ENCODE data around the gene ADAMTS13. TPM values are rescaled to one million over a fixed set of nuclear protein-coding genes. Genes with fewer than 3 reads are reported as not detected.
A peak's percentile ranks its signal among the peaks of the same experiment; 100 is the strongest.

The ADAMTS13 gene
- total RNA-seq, 1 experiment from 2014 or later = 12.0 TPM

DNA sequence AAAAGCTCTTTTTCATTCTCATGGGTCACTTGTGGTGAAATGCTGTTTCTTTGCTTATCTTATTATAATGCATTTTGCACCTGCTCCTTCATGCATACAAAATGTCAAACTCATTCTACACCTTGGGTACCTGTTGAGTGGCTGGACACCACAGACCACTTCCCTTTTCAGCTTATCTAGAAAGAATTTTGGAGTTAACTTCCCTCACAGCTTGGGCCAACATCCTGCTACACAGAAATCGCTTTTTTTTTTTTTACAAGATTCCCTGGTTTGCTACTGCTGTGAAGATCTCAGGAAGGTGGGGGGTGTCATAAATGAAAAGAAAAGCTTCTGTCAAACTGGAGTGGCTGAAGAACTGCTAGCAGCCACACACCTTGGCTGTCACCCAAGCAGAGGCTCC lies 7.0 kb upstream of the ADAMTS13 start (continued):
- TF ChIP-seq ZNF532 (CRISPR knock-in tag; IDR thresholded peaks at IDR 0.05; ENCODE audit: borderline replicate concordance) (no peak), TEAD4 (CRISPR knock-in tag; IDR thresholded peaks at IDR 0.05) (no peak)

DNA sequence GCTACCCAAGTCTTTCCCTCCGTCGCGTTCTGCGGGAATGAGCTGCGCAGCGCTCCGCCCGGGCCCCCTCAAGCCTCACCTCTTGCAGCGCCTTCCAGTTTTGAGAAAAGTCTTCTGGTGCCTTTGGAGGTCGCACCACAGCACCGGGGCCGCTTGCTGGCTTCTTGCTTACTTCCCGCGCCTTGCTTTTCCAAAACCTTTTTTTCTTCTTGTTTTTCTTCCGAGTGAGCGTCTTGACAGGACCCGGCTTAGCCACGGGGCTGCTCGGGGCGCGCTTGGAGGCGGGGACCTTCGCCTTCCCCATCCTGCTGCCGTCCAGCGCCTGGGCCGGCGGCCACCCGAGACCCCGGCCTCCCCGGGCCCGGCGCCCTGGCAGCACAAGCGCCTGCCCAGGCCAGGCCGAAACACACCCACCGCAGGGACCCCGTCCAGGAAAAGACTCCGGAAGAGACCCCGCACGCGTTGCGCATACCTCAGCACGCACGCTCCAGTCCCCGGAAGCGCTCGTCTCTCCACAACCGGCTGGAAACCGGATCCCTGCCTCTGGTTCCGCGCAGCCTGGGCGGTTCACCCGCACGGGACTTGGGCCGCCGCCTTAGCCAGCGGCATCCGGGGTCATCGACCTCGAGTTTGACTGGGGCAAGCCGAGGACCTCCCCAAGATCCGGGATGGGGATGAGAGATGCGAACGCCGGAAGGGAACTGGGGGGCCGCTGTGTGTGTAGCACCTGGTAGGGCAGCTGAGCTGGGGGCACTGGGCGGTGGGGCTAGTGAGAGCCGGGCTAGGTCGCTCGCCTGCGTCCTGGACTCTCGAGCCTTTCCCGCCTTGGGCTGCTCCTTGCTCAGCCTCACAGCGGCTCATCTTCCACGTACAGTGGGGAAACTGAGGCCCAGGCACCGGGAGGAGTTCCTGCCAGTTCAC lies 4.4 kb upstream of the ADAMTS13 start, which contains the start of gene REXO4:
Gene REXO4 (minus strand): TSS at position 470 of the 921 bp plus-strand sequence. CDS start 166 bp downstream, at position 304.
- ChIA-PET POLR2A (interaction anchor here (0.6 to 1.3 kb wide), 4 partner anchors 11 to 69 kb away, joined by 3 read pairs; no protein-coding TSS in a partner anchor), CTCF (interaction anchor here (1.0 to 1.4 kb wide), 2 partner anchors 21 to 43 kb away, joined by 3 to 4 read pairs; partner anchors contain the start of gene CACFD1)
- no peaks in the 10 kb centered on the region for H3K27me3 Mint-ChIP-seq (ENCODE audit: low read depth)
- peaks cover 22% of the 10 kb centered on the region for H3K36me3 Mint-ChIP-seq
- DNase-seq (ENCODE audit: low spot score) = peak; percentile 92
- peaks cover 39% of the 10 kb centered on the region for H3K4me1 Mint-ChIP-seq
- peak within 1 kb of the TSS; percentile 99 for H3K27ac Mint-ChIP-seq
- peak; percentile 92 for ATAC-seq
- peak within 1 kb of the TSS; percentile 96 for H3K4me3 Mint-ChIP-seq
- no peaks in the 10 kb centered on the region for H3K9me3 Mint-ChIP-seq
- TF ChIP-seq KAT7 (CRISPR knock-in tag; IDR thresholded peaks at IDR 0.05; ENCODE audit: borderline replicate concordance) (no peak), ATF6 (CRISPR knock-in tag; IDR thresholded peaks at IDR 0.05) (no peak), ZNF416 (CRISPR knock-in tag; IDR thresholded peaks at IDR 0.05) (no peak), ZNF138 (CRISPR knock-in tag; conservative IDR thresholded peaks at IDR 0.05) (no peak), ATF1 (CRISPR knock-in tag; IDR thresholded peaks at IDR 0.05) (no peak), HMGXB4 (CRISPR knock-in tag; IDR thresholded peaks at IDR 0.05) (peak; percentile 91; the same call in 1 of the 2 replicates), ZNF317 (CRISPR knock-in tag; IDR thresholded peaks at IDR 0.05; ENCODE audit: borderline replicate concordance, low read depth) (0 out of 2 replicates have a peak, but pooled peaks have one; percentile 24), ZNF219 (CRISPR knock-in tag; IDR thresholded peaks at IDR 0.05; ENCODE audit: borderline replicate concordance) (no peak), GRHL2 (CRISPR knock-in tag; IDR thresholded peaks at IDR 0.05; ENCODE audit: insufficient replicate concordance, severe bottlenecking) (no peak), SP1 (CRISPR knock-in tag; conservative IDR thresholded peaks at IDR 0.05) (peak; percentile 95), ELF4 (CRISPR knock-in tag; IDR thresholded peaks at IDR 0.05; ENCODE audit: low read depth) (no peak), HMGA2 (CRISPR knock-in tag; IDR thresholded peaks at IDR 0.05) (peak; percentile 50), CTCF (IDR thresholded peaks at IDR 0.05) (no peak)
- TF ChIP-seq, protein P1, sequence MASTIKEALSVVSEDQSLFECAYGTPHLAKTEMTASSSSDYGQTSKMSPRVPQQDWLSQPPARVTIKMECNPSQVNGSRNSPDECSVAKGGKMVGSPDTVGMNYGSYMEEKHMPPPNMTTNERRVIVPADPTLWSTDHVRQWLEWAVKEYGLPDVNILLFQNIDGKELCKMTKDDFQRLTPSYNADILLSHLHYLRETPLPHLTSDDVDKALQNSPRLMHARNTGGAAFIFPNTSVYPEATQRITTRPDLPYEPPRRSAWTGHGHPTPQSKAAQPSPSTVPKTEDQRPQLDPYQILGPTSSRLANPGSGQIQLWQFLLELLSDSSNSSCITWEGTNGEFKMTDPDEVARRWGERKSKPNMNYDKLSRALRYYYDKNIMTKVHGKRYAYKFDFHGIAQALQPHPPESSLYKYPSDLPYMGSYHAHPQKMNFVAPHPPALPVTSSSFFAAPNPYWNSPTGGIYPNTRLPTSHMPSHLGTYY (CRISPR knock-in tag; IDR thresholded peaks at IDR 0.05) = no peak
- TF ChIP-seq, protein P2, sequence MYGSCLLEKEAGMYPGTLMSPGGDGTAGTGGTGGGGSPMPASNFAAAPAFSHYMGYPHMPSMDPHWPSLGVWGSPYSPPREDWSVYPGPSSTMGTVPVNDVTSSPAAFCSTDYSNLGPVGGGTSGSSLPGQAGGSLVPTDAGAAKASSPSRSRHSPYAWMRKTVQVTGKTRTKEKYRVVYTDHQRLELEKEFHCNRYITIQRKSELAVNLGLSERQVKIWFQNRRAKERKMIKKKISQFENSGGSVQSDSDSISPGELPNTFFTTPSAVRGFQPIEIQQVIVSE (CRISPR knock-in tag; IDR thresholded peaks at IDR 0.05; ENCODE audit: borderline replicate concordance) = no peak
- TF ChIP-seq, protein P3, sequence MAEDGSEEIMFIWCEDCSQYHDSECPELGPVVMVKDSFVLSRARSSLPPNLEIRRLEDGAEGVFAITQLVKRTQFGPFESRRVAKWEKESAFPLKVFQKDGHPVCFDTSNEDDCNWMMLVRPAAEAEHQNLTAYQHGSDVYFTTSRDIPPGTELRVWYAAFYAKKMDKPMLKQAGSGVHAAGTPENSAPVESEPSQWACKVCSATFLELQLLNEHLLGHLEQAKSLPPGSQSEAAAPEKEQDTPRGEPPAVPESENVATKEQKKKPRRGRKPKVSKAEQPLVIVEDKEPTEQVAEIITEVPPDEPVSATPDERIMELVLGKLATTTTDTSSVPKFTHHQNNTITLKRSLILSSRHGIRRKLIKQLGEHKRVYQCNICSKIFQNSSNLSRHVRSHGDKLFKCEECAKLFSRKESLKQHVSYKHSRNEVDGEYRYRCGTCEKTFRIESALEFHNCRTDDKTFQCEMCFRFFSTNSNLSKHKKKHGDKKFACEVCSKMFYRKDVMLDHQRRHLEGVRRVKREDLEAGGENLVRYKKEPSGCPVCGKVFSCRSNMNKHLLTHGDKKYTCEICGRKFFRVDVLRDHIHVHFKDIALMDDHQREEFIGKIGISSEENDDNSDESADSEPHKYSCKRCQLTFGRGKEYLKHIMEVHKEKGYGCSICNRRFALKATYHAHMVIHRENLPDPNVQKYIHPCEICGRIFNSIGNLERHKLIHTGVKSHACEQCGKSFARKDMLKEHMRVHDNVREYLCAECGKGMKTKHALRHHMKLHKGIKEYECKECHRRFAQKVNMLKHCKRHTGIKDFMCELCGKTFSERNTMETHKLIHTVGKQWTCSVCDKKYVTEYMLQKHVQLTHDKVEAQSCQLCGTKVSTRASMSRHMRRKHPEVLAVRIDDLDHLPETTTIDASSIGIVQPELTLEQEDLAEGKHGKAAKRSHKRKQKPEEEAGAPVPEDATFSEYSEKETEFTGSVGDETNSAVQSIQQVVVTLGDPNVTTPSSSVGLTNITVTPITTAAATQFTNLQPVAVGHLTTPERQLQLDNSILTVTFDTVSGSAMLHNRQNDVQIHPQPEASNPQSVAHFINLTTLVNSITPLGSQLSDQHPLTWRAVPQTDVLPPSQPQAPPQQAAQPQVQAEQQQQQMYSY (CRISPR knock-in tag; IDR thresholded peaks at IDR 0.05) = peak; percentile 25; the same call in 1 of the 2 replicates
